B cell (primary cell): Measurements from ENCODE around the gene EHBP1. TPM values are rescaled to one million over a fixed set of nuclear protein-coding genes. Genes with fewer than 3 reads are reported as not detected.

ENCODE experiments used
- ATAC-seq: fragments of 200-7000 bp; cut with Tn5 transposase; one replicate; pipeline ENCODE4 v1.10.0; 2021; ENCODE audit warnings: low read depth, mild to moderate bottlenecking, moderate number of reproducible peaks, moderate library complexity
- CTCF ChIA-PET: fragments of 350-600 bp; sonication (Branson Sonifier 250); formaldehyde crosslinking; loops from one replicate; lab custom pipeline; 2021; ENCODE audit warnings: antibody characterized with exemption, inconsistent platforms; lab: Charles Lee
- POLR2A ChIA-PET: fragments of 350-600 bp; sonication (Branson Sonifier 250); formaldehyde crosslinking; loops from one replicate; lab custom pipeline; 2021; ENCODE audit warnings: antibody characterized with exemption; lab: Charles Lee
- DNase-seq: peaks from one replicate; pipeline ENCODE4 v3.0.0; 2013
- H2AFZ ChIP-seq: 2 replicates; pipeline ENCODE4 v1.6.1; 2012; ENCODE audit warnings: mild to moderate bottlenecking, low read depth, low read length; ENCODE audit not compliant: insufficient read depth, poor library complexity, severe bottlenecking
- H3K27ac ChIP-seq, 2 donors: 1 replicate in 1 of 2; 2 replicates in 1 of 2; pipeline ENCODE4 v1.5.1; 2012 to 2013; ENCODE audit warnings: low read length in 2 of 2, mild to moderate bottlenecking in 2 of 2, moderate library complexity in 1 of 2
- H3K27me3 ChIP-seq, 4 experiments: fragments of 200-600 bp in 1 of 4; sonication (generic) in 1 of 4; replicated peaks in 1 of 4; 1 replicate in 2 of 4; 2 replicates in 2 of 4; pipeline versions ENCODE4 v1.6.1 to v1.7.0; 2013 to 2016; ENCODE audit warnings: low read length in 3 of 4, mild to moderate bottlenecking in 2 of 4, mixed read lengths in 1 of 4, moderate library complexity in 1 of 4; ENCODE audit not compliant: insufficient read depth in 4 of 4, control insufficient read depth in 3 of 4; ENCODE audit errors: control extremely low read depth in 1 of 4
- H3K36me3 ChIP-seq, 2 experiments: replicated peaks in 1 of 2; 1 replicate in 1 of 2; 2 replicates in 1 of 2; pipeline versions ENCODE4 v1.6.1 to v1.7.1; 2013; ENCODE audit warnings: low read length in 1 of 2; ENCODE audit not compliant: insufficient read depth in 2 of 2, control insufficient read depth in 1 of 2; ENCODE audit errors: control extremely low read depth in 1 of 2, extremely low read depth in 1 of 2
- H3K4me1 ChIP-seq, 2 donors: fragments of 200-600 bp in 1 of 2; sonication (generic) in 1 of 2; 1 replicate in 1 of 2; 2 replicates in 1 of 2; pipeline versions ENCODE4 v1.5.1 to v1.6.1; 2013 to 2017; ENCODE audit warnings: low read length in 2 of 2; ENCODE audit not compliant: control insufficient read depth in 2 of 2, insufficient read depth in 2 of 2
- H3K4me2 ChIP-seq: replicated peaks from 2 replicates; pipeline ENCODE3; 2012; ENCODE audit warnings: mild to moderate bottlenecking, low read depth, low read length; ENCODE audit not compliant: poor library complexity, severe bottlenecking
- H3K4me3 ChIP-seq, 5 experiments: fragments of 200-600 bp in 1 of 5; sonication (generic) in 1 of 5; 1 replicate in 3 of 5; 2 replicates in 2 of 5; pipeline versions ENCODE4 v1.5.1 to v1.7.0; 2011 to 2016; ENCODE audit warnings: low read length in 4 of 5, mild to moderate bottlenecking in 4 of 5, low read depth in 2 of 5, control low read depth in 1 of 5, moderate library complexity in 1 of 5; ENCODE audit not compliant: insufficient read depth in 1 of 5; ENCODE audit errors: control extremely low read depth in 1 of 5, extremely low read depth in 1 of 5
- H3K79me2 ChIP-seq: fragments of 200-600 bp; sonication (generic); one replicate; pipeline ENCODE4 v1.6.0; 2016; ENCODE audit warnings: low read length; ENCODE audit not compliant: control insufficient read depth, insufficient read depth
- H3K9ac ChIP-seq: fragments of 200-600 bp; sonication (generic); 2 replicates; pipeline ENCODE4 v1.6.1; 2017; ENCODE audit warnings: mild to moderate bottlenecking, low read length, moderate library complexity
- H3K9me3 ChIP-seq, 3 donors: one replicate each; pipeline versions ENCODE4 v1.6.1 to v1.7.1; 2013; ENCODE audit warnings: low read length in 2 of 3; ENCODE audit not compliant: control insufficient read depth in 2 of 3, insufficient read depth in 1 of 3; ENCODE audit errors: control extremely low read depth in 1 of 3
- H4K20me1 ChIP-seq: 2 replicates; pipeline ENCODE4 v1.6.0; 2012; ENCODE audit warnings: mild to moderate bottlenecking, low read length; ENCODE audit not compliant: insufficient read depth, control insufficient read depth, poor library complexity, severe bottlenecking
- H3K27ac Mint-ChIP-seq: one replicate; pipeline ENCODE4 v1.8.0; 2021; ENCODE audit warnings: mixed read lengths
- H3K27me3 Mint-ChIP-seq: one replicate; pipeline ENCODE4 v1.8.0; 2021; ENCODE audit warnings: mixed read lengths
- H3K4me1 Mint-ChIP-seq: one replicate; pipeline ENCODE4 v1.8.0; 2021; ENCODE audit warnings: mixed read lengths
- H3K4me3 Mint-ChIP-seq: one replicate; pipeline ENCODE4 v1.8.0; 2021; ENCODE audit warnings: mixed read lengths
- H3K9me3 Mint-ChIP-seq: one replicate; pipeline ENCODE4 v1.8.0; 2022; ENCODE audit warnings: mixed read lengths; ENCODE audit not compliant: insufficient read depth
- CTCF ChIP-seq: fragments of 200-600 bp; IDR thresholded peaks from one replicate; pipeline ENCODE4 v1.8.0; 2022; ENCODE audit warnings: antibody characterized with exemption, mild to moderate bottlenecking
- EZH2 ChIP-seq: IDR thresholded peaks from 2 replicates; pipeline ENCODE4 v1.6.1; 2012; ENCODE audit warnings: borderline replicate concordance, low read depth, mild to moderate bottlenecking, moderate library complexity, low read length; ENCODE audit not compliant: insufficient read depth, poor library complexity, severe bottlenecking
- WGBS: methylation state at CpG from one replicate; pipeline ENCODE4 v1.1.5; 2013; ENCODE audit warnings: missing lambda C conversion rate; ENCODE audit not compliant: insufficient coverage; 5-methylcytosine and 5-hydroxymethylcytosine counted together
- intact Hi-C: fragments of 100-400 bp; cut with micrococcal nuclease; formaldehyde crosslinking; loops from one replicate; pipeline ENCODE4 v1.10.0; 2022
- polyA plus RNA-seq: library from polyadenylated mRNA; depleted of rRNA; stranded (reverse); fragments of >200 nt; gene quantifications from 2 replicates; pipeline ENCODE4 v1.2.3, GENCODE V29; 2012
- total RNA-seq, 2 donors: library from RNA; stranded (reverse); fragments of 120-200 nt in 1 of 2; gene quantifications; 1 replicate in 1 of 2; 2 replicates in 1 of 2; pipeline versions ENCODE4 v1.2.3 to v1.2.4, GENCODE V29; 2013 to 2022

EHBP1 gene
- total and polyA plus RNA-seq, 2 donors (not counting 1 experiment from before 2014, with no cell fraction given): 8.8 to 34.7 TPM

- H3K9me3 ChIP-seq: peaks cover 0 to 1% (median 0%) of the 10 kb centered on the region in 3 donors
- no peak for ATAC-seq
These were observed 178.6 kb downstream of the EHBP1 start for GRCh38 chr2:62884086-62884485.

GRCh38 chr2:62884514-62884913, 179.0 kb downstream of the EHBP1 start:
- intact Hi-C loops: no loop called here
- Mint-ChIP-seq H3K4me3 (no peak overlapping the region), H3K9me3 (peaks cover 4% of the 10 kb centered on the region), H3K4me1 (no peaks in the 10 kb centered on the region), H3K27ac (no peak overlapping the region), H3K27me3 (no peaks in the 10 kb centered on the region)
- H4K20me1 ChIP-seq: no peaks in the 10 kb centered on the region
- H3K4me2 ChIP-seq: no peak overlapping the region
- no peak for DNase-seq
- H3K36me3 ChIP-seq: peaks cover 0 to 1% of the 10 kb centered on the region in 2 experiments
- no peak overlapping the region for H3K4me3 ChIP-seq
- ChIA-PET CTCF (no interaction called here), POLR2A (no interaction called here)
- TF ChIP-seq CTCF (no peak), EZH2 (no peak)
- no peaks in the 10 kb centered on the region for H3K27me3 ChIP-seq
- no peaks in the 10 kb centered on the region for H3K79me2 ChIP-seq
- H3K27ac ChIP-seq: no peak overlapping the region
- WGBS: no CpG with 5 or more reads among the region's 1 CpG
- no peaks in the 10 kb centered on the region for H3K9me3 ChIP-seq
- no peak overlapping the region for H3K9ac ChIP-seq
- H2AFZ ChIP-seq: no peak overlapping the region
- no peaks in the 10 kb centered on the region for H3K4me1 ChIP-seq
- ATAC-seq: no peak

More at GRCh38 chr2:62884086-62884485, 178.6 kb downstream of the EHBP1 start:
- TF ChIP-seq CTCF: no peak
- TF ChIP-seq EZH2: no peak
- intact Hi-C loops: no loop called here
- Mint-ChIP-seq H3K9me3 (peaks cover 5% of the 10 kb centered on the region), H3K4me1 (no peaks in the 10 kb centered on the region), H3K27ac (no peak overlapping the region), H3K27me3 (no peaks in the 10 kb centered on the region), H3K4me3 (no peak overlapping the region)
- Histone ChIP-seq H4K20me1 (no peaks in the 10 kb centered on the region), H3K4me2 (no peak overlapping the region), H2AFZ (no peak overlapping the region), H3K79me2 (no peaks in the 10 kb centered on the region), H3K9ac (no peak overlapping the region), H3K36me3 (peaks cover 0 to 1% of the 10 kb centered on the region in 2 experiments), H3K27me3 (no peaks in the 10 kb centered on the region), H3K27ac (no peak overlapping the region), H3K4me3 (no peak overlapping the region), H3K4me1 (no peaks in the 10 kb centered on the region)
- DNase-seq: no peak
- whole genome bisulfite sequencing: no CpG with 5 or more reads among the region's 2 CpGs
- CTCF ChIA-PET: no interaction called here
- POLR2A ChIA-PET: no interaction called here
